Right lobe of liver (tissue), 6 donors: Measurements from ENCODE around the gene PDCD4. TPM values are rescaled to one million over a fixed set of nuclear protein-coding genes. Genes with fewer than 3 reads are reported as not detected.
"Not testable (repeated sequence)": the region's sequence is repeated elsewhere in the genome, so short reads cannot be mapped to it uniquely, and the experiment has no call there.

Source experiments
- ATAC-seq, 4 donors: fragments of 200-7000 bp; cut with Tn5 transposase; one replicate each; pipeline ENCODE4 v1.9.1; 2020; ENCODE audit warnings: mild to moderate bottlenecking in 4 of 4, moderate library complexity in 4 of 4
- DNase-seq, 3 donors: peaks; one replicate each; pipeline ENCODE4 v3.0.0-alpha.2; 2020
- H3K27ac ChIP-seq, 3 donors: fragments of 200-600 bp; one replicate each; pipeline ENCODE4 v1.8.0; 2022
- H3K27me3 ChIP-seq, 2 donors: fragments of 200-600 bp; one replicate each; pipeline ENCODE4 v1.8.0; 2022
- H3K36me3 ChIP-seq, 4 donors: fragments of 200-600 bp; sonication (generic) in 1 of 4; one replicate each; pipeline versions ENCODE4 v1.5.1 to v1.8.0; 2017 to 2022; ENCODE audit warnings: control low read depth in 1 of 4
- H3K4me1 ChIP-seq, 4 donors: fragments of 200-600 bp; sonication (generic) in 1 of 4; one replicate each; pipeline versions ENCODE4 v1.5.1 to v1.8.0; 2017 to 2022; ENCODE audit warnings: control low read depth in 1 of 4
- H3K4me3 ChIP-seq, 3 donors: fragments of 200-600 bp; one replicate each; pipeline ENCODE4 v1.8.0; 2022
- H3K9me3 ChIP-seq, 4 donors: fragments of 200-600 bp; sonication (generic) in 1 of 4; one replicate each; pipeline versions ENCODE4 v1.5.1 to v1.8.0; 2017 to 2022; ENCODE audit warnings: control low read depth in 1 of 4
- POLR2A ChIP-seq: fragments of 450-650 bp; IDR thresholded peaks from one replicate; pipeline ENCODE4 v1.6.1; 2017; ENCODE audit warnings: antibody characterized with exemption, mild to moderate bottlenecking
- WGBS: methylation state at CpG from one replicate; pipeline ENCODE4 v1.1.6; 2018; ENCODE audit warnings: low coverage, low lambda C conversion rate; ENCODE audit not compliant: insufficient coverage; ENCODE audit errors: missing lambda C conversion rate; 5-methylcytosine and 5-hydroxymethylcytosine counted together
- intact Hi-C, 2 donors: fragments of 100-400 bp; cut with DNase I; formaldehyde crosslinking; loops; one replicate each; pipeline versions ENCODE4 v1.11.2 to v1.14.1; 2022
- total RNA-seq, 6 experiments: library from RNA; depleted of rRNA in 2 of 6; stranded (reverse); fragments of >200 nt in 2 of 6; fragmentation: NEBNext Ultra II Directional in 3 of 6; extraction: Animal tissue kit (Norgen Biotek cat#: 25700) in 3 of 6; gene quantifications; one replicate each; pipeline versions ENCODE4 v1.1.0 to v1.2.4, GENCODE V29; 2016 to 2023
- TF ChIP-seq, protein P1 (sequence below), 4 donors: fragments of 200-600 bp in 3 of 4; fragments of 450-650 bp in 1 of 4; IDR thresholded peaks; one replicate each; pipeline versions ENCODE4 v1.5.1 to v1.8.0; 2016 to 2022; ENCODE audit warnings: antibody characterized with exemption in 4 of 4, mild to moderate bottlenecking in 2 of 4
- donor health status: DM: no; HTN: yes; CAD: no.
- donor health status: DM: no; HTN: no; CAD: no.
- donor health status: DM: no; HTN: no; CAD: no.
- donor health status: DM: no; HTN: yes; CAD: no.
- donor health status: DM: no; HTN: yes; CAD: no.

PDCD4 gene
- total RNA-seq, 6 experiments from 2014 or later: 10.8 to 105 (median 32.5) TPM

DNA sequence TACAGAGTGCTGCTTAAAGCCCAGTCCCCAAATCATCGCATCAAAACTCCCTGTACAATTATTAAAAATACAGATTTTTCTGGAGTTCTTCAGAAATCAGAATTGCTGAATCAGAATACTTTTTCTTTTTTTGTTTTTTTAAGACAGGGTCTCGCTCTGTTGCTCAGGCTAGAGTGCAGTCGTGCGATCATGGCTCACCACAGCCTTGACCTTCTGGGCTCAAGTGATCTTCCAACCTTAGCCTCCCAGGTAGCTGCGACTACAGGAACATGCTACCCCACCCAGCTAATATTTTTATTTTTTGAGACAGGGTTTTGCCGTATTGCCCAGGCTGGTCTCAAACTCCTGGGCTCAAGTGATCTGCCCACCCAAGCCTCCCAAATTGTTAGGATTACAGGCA is 43.3 kb downstream of the PDCD4 start:
- ATAC-seq (no peak), DNase-seq (no peak)
- 87% methylated on average over 6 of the region's 6 CpGs for WGBS
- H3K27ac ChIP-seq: no peak overlapping the region
- H3K27me3 ChIP-seq: no peaks in the 10 kb centered on the region
- peaks cover 0 to 10% (median 4%) of the 10 kb centered on the region in 4 donors for H3K4me1 ChIP-seq
- no peaks in the 10 kb centered on the region for H3K9me3 ChIP-seq
- no peaks in the 10 kb centered on the region for H3K36me3 ChIP-seq
- intact Hi-C loops: no loop called here
- H3K4me3 ChIP-seq: no peak overlapping the region
- TF ChIP-seq, protein P1, sequence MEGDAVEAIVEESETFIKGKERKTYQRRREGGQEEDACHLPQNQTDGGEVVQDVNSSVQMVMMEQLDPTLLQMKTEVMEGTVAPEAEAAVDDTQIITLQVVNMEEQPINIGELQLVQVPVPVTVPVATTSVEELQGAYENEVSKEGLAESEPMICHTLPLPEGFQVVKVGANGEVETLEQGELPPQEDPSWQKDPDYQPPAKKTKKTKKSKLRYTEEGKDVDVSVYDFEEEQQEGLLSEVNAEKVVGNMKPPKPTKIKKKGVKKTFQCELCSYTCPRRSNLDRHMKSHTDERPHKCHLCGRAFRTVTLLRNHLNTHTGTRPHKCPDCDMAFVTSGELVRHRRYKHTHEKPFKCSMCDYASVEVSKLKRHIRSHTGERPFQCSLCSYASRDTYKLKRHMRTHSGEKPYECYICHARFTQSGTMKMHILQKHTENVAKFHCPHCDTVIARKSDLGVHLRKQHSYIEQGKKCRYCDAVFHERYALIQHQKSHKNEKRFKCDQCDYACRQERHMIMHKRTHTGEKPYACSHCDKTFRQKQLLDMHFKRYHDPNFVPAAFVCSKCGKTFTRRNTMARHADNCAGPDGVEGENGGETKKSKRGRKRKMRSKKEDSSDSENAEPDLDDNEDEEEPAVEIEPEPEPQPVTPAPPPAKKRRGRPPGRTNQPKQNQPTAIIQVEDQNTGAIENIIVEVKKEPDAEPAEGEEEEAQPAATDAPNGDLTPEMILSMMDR (IDR thresholded peaks at IDR 0.05): no peak
- TF ChIP-seq POLR2A: no peak

DNA sequence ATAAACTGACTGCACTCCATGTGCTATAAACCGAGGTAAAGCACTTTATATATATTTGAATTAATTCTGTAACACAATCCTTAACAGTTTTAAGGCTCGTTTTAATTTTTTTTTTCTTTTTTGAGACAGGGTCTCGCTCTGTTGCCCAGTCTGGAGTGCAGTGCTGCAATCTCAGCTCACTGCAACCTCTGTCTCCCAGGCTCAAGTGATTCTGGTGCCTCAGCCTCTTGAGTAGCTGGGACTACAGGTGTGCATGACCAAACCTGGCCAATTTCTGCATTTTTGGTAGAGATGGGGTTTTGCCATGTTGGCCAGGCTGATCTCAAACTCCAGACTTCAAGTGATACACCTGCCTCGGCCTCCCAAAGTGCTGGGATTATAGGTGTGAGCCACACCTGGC is 43.9 kb downstream of the PDCD4 start:
- H3K9me3 ChIP-seq, ATAC-seq, DNase-seq, H3K27ac ChIP-seq, H3K36me3 ChIP-seq, H3K27me3 ChIP-seq, intact Hi-C loops, H3K4me3 ChIP-seq: not testable (repeated sequence)
- WGBS: 81% methylated on average over 4 of the region's 4 CpGs
- H3K4me1 ChIP-seq: peaks cover 0 to 11% (median 5%) of the 10 kb centered on the region in 4 donors

DNA sequence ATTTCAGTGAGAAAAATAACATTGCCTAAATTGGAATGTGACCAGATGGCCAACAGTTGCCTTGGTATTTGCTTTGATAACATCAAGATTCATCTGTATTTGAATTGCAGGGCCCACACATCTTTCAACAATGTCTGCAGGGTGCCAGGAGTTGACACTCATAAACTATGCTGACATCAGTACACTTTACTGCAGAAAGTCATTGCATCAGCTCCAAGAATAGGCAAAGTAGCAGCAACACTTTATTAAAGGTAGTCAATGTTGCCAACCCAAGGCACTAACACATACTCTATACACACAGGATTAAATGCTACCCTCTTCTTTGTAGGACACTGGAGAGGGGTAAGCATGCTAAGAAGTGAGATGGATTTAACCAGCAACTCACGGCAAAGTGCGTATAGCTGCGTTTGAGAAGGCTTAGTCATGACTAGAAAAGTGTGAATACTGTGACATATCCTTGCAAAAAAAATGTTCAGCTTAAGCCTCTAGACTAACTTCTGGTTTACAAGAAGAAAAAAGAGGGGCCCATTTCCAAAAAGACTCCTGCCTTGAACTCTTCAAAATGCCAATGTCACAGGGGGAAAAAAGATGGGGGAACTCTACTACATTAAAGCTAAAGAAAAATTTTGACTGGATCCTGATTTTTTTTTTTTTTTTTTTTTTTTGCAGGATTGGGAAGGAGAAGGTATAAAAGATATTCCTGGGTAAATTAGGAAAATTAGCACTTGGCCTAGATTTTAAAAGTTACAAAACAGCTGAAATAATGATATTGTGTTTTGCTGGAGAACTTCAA is 45.0 kb downstream of the PDCD4 start:
- Histone ChIP-seq H3K27me3 (no peaks in the 10 kb centered on the region), H3K27ac (no peak overlapping the region), H3K4me3 (no peak overlapping the region), H3K36me3 (no peaks in the 10 kb centered on the region), H3K9me3 (no peaks in the 10 kb centered on the region), H3K4me1 (peaks cover 0 to 20% (median 8%) of the 10 kb centered on the region in 4 donors)
- 100% methylated on average over 3 of the region's 3 CpGs for WGBS
- DNase-seq (no peak), ATAC-seq (no peak)
- intact Hi-C loops: no loop called here
- no peak for TF ChIP-seq POLR2A
- TF ChIP-seq, protein P1 (IDR thresholded peaks at IDR 0.05): no peak

DNA sequence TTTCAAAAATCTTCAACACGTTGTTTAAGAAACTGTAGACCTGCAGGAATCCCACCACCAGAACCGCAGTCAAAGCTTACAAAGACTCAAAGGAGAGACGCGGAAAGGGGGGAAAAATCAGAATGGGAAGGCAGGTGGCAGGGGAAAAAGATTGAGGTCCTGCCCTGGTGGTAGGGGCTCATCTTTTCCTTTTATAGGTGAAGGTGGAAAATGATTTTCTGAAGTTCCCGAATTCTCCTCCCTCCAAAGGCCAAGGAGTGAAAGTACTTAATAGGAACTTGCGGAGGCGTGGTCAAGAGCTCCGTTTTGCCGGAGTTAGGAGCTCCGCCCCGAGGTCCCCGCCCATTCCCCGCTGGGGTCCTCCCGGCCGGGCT is 46.5 kb downstream of the PDCD4 start:
- DNase-seq: peak; percentile 98
- H3K9me3 ChIP-seq: no peaks in the 10 kb centered on the region
- no peaks in the 10 kb centered on the region for H3K27me3 ChIP-seq
- no peak for ATAC-seq
- H3K27ac ChIP-seq: peak overlapping the region; percentile 96 to 99 (median 97)
- intact Hi-C loops: no loop called here
- peaks cover 0 to 21% (median 11%) of the 10 kb centered on the region in 4 donors for H3K4me1 ChIP-seq
- H3K36me3 ChIP-seq: no peaks in the 10 kb centered on the region
- 0% methylated on average over 9 of the region's 15 CpGs for WGBS
- H3K4me3 ChIP-seq: peak overlapping the region; percentile 50 to 91 (median 75)
- TF ChIP-seq, protein P1 (IDR thresholded peaks at IDR 0.05): peak in 2 of 4 donors; percentile 7 to 10
- TF ChIP-seq POLR2A: no peak

DNA sequence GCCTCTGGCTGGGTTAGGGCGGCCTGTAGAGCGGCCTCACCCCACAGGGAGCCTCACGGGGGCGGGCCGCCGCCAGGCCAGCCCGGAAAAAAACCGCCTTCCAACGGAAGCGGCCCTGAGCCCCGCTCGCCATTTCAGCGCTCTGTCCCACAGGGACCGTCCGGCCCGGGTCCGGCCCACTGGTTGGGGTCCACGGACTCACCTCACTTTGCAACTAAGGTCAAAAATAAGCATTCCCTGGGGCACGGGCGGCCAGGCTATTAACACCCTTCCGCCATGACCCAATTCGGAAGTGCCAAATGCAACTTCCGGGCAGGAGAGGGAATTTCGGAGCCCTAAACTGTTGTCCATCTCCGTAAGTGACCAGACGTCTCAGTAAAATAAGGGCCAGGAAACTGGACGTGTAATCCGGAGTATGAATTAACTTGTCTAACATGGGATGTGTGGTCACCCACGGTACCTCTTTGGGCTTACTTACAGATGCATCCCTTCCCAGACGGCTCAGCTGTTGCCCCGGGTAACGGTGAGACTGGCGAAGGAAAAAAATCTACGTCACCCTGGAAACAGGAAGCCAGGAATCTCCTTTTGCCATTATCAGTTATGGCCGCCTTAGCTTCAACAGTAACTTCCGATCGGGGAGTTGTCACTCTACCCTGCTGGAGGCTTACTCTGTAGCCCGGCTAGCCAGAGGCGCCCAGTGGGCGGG is 47.1 kb downstream of the PDCD4 start, which contains the start of gene BBIP1:
TSS of gene BBIP1 (minus strand) at position 538 of the 706 bp plus-strand sequence. CDS start 1,023 bp downstream, outside the sequence.
- intact Hi-C loops: no loop called here
- ATAC-seq: peak; percentile 87 to 96 (median 91)
- peak; percentile 91 for TF ChIP-seq POLR2A
- TF ChIP-seq, protein P1 (IDR thresholded peaks at IDR 0.05): peak in 1 of 4 donors; percentile 5
- Histone ChIP-seq H3K27me3 (no peaks in the 10 kb centered on the region), H3K4me1 (peaks cover 0 to 26% (median 14%) of the 10 kb centered on the region in 4 donors), H3K9me3 (no peaks in the 10 kb centered on the region), H3K27ac (peak within 1 kb of the TSS; percentile 96 to 99 (median 97)), H3K4me3 (peak within 1 kb of the TSS; percentile 61 to 91 (median 75)), H3K36me3 (no peaks in the 10 kb centered on the region)
- DNase-seq: no peak
- 0% methylated on average over 15 of the region's 40 CpGs for WGBS
